ENCODE results near the gene SPATA21. TPM values are rescaled to one million over a fixed set of nuclear protein-coding genes. Genes with fewer than 3 reads are reported as not detected.

The SPATA21 gene
- total and polyA plus RNA-seq, 2 donors (not counting 3 experiments of a cell fraction or from before 2014, with no cell fraction given) = not detected

- H3K9ac ChIP-seq (replicated peaks; ENCODE audit: extremely low read depth, insufficient read depth, low read length) = no peak overlapping the region
- intact Hi-C loops (cut with micrococcal nuclease) = no loop called here
- TF ChIP-seq EZH2 (IDR thresholded peaks at IDR 0.05; ENCODE audit: borderline replicate concordance, low read depth, low read length, severe bottlenecking) = no peak
- TF ChIP-seq MAX (IDR thresholded peaks at IDR 0.05; ENCODE audit: insufficient read depth, insufficient read length) = no peak
- TF ChIP-seq JUN (IDR thresholded peaks at IDR 0.05; ENCODE audit: borderline replicate concordance, insufficient read depth, insufficient read length, low read depth) = no peak
- no TSS peak for BruUV-seq (replicated peaks)
- ChIA-PET POLR2A (no interaction called here), CTCF (no interaction called here)
- no peaks in the 10 kb centered on the region for H4K20me1 ChIP-seq (replicated peaks; ENCODE audit: control insufficient read depth, extremely low read depth, insufficient read depth, low read length)
- H3K36me3 ChIP-seq (ENCODE audit: control insufficient read depth in 2 of 2, extremely low read depth in 1 of 2, insufficient read depth in 2 of 2, low read length in 2 of 2) = no peaks in the 10 kb centered on the region
- no peaks in the 10 kb centered on the region for H3K27me3 ChIP-seq (ENCODE audit: control insufficient read depth in 2 of 2, insufficient read depth in 2 of 2, low read length in 2 of 2)
- no peak overlapping the region for H3K4me3 ChIP-seq (replicated peaks in 1 of 3; ENCODE audit: insufficient read depth in 1 of 3, low read depth in 1 of 3, low read length in 3 of 3)
- dilution Hi-C loops (cut with MboI; ENCODE audit: extremely low pct_ligation_motif_present, low sequenced_read_pairs) = no loop called here
- no peak overlapping the region for H3K4me2 ChIP-seq (ENCODE audit: insufficient read depth, low read length)
- H3K4me1 ChIP-seq (ENCODE audit: control insufficient read depth, extremely low read depth, insufficient read depth, low read length) = no peaks in the 10 kb centered on the region
- no peaks in the 10 kb centered on the region for H3K9me3 ChIP-seq (replicated peaks; ENCODE audit: control insufficient read depth, insufficient read depth, low read length)
- DNase-seq (ENCODE audit: low read depth, low spot score) (no peak), FAIRE-seq (no peak)
- H3K27ac ChIP-seq (ENCODE audit: insufficient read depth, low read depth, low read length) = no peak overlapping the region
- H3K9me1 ChIP-seq (replicated peaks; ENCODE audit: control insufficient read depth, extremely low read depth, insufficient read depth, low read length) = no peaks in the 10 kb centered on the region
- H2AFZ ChIP-seq (ENCODE audit: low read depth, low read length) = no peak overlapping the region
- H3K79me2 ChIP-seq (ENCODE audit: control insufficient read depth, insufficient read depth, low read length) = no peaks in the 10 kb centered on the region
Measured at GRCh38 chr1:16421201-16421600, 16.0 kb downstream of the SPATA21 start.

GRCh38 chr1:16420424-16421118, 16.7 kb downstream of the SPATA21 start:
- H4K20me1 ChIP-seq (replicated peaks; ENCODE audit: control insufficient read depth, extremely low read depth, insufficient read depth, low read length) = no peaks in the 10 kb centered on the region
- FAIRE-seq = no peak
- no peaks in the 10 kb centered on the region for H3K9me1 ChIP-seq (replicated peaks; ENCODE audit: control insufficient read depth, extremely low read depth, insufficient read depth, low read length)
- no peaks in the 10 kb centered on the region for H3K79me2 ChIP-seq (ENCODE audit: control insufficient read depth, insufficient read depth, low read length)
- BruUV-seq (replicated peaks) = no TSS peak
- no peaks in the 10 kb centered on the region for H3K27me3 ChIP-seq (ENCODE audit: control insufficient read depth in 2 of 2, insufficient read depth in 2 of 2, low read length in 2 of 2)
- DNase-seq (ENCODE audit: low read depth, low spot score) = no peak
- no peak overlapping the region for H3K4me3 ChIP-seq (replicated peaks in 1 of 3; ENCODE audit: insufficient read depth in 1 of 3, low read depth in 1 of 3, low read length in 3 of 3)
- no peak overlapping the region for H3K9ac ChIP-seq (replicated peaks; ENCODE audit: extremely low read depth, insufficient read depth, low read length)
- no peak overlapping the region for H2AFZ ChIP-seq (ENCODE audit: low read depth, low read length)
- H3K4me2 ChIP-seq (ENCODE audit: insufficient read depth, low read length) = no peak overlapping the region
- no peaks in the 10 kb centered on the region for H3K4me1 ChIP-seq (ENCODE audit: control insufficient read depth, extremely low read depth, insufficient read depth, low read length)
- ChIA-PET POLR2A (interaction anchor here (0.6 kb wide), 1 partner anchor 44 kb away, joined by 8 read pairs; no protein-coding TSS in a partner anchor), CTCF (no interaction called here)
- dilution Hi-C loops (cut with MboI; ENCODE audit: extremely low pct_ligation_motif_present, low sequenced_read_pairs) = no loop called here
- H3K27ac ChIP-seq (ENCODE audit: insufficient read depth, low read depth, low read length) = no peak overlapping the region
- H3K9me3 ChIP-seq (replicated peaks; ENCODE audit: control insufficient read depth, insufficient read depth, low read length) = no peaks in the 10 kb centered on the region
- TF ChIP-seq MYC (IDR thresholded peaks at IDR 0.05; ENCODE audit: low read depth, low read length) (no peak), POLR2A (IDR thresholded peaks at IDR 0.05; ENCODE audit: low read depth, low read length) (no peak), CTCF (IDR thresholded peaks at IDR 0.05; ENCODE audit: extremely low read depth in 1 of 2, insufficient read depth in 1 of 2, low read depth in 1 of 2, low read length in 2 of 2) (no peak), POLR2AphosphoS5 (IDR thresholded peaks at IDR 0.05; ENCODE audit: insufficient read depth, low read depth, low read length) (no peak), MAX (IDR thresholded peaks at IDR 0.05; ENCODE audit: insufficient read depth, insufficient read length) (no peak), EZH2 (IDR thresholded peaks at IDR 0.05; ENCODE audit: borderline replicate concordance, low read depth, low read length, severe bottlenecking) (no peak), FOS (IDR thresholded peaks at IDR 0.05; ENCODE audit: borderline replicate concordance, insufficient read depth, low read length) (no peak), GATA2 (IDR thresholded peaks at IDR 0.05; ENCODE audit: insufficient read depth, insufficient read length, low read depth, low read length) (no peak), JUN (IDR thresholded peaks at IDR 0.05; ENCODE audit: borderline replicate concordance, insufficient read depth, insufficient read length, low read depth) (no peak)
- intact Hi-C loops (cut with micrococcal nuclease) = no loop called here
- H3K36me3 ChIP-seq (ENCODE audit: control insufficient read depth in 2 of 2, extremely low read depth in 1 of 2, insufficient read depth in 2 of 2, low read length in 2 of 2) = no peaks in the 10 kb centered on the region
